ENCODE measurements around the gene PARP9. TPM values are rescaled to one million over a fixed set of nuclear protein-coding genes. Genes with fewer than 3 reads are reported as not detected.

Gene PARP9
- total and polyA plus RNA-seq, 2 of the 13 experiments (the other 11 are each of a cell fraction or from before 2014, with no cell fraction given) = 6.5 to 10.6 TPM

- BruUV-seq (replicated peaks) = no TSS peak
Measured at GRCh38 chr3:122516846-122517360, 47.2 kb downstream of the PARP9 start.

More at GRCh38 chr3:122516846-122517360, 47.2 kb downstream of the PARP9 start:
- Histone ChIP-seq H3K36me3 (replicated peaks in 1 of 2; ENCODE audit: control insufficient read depth in 1 of 2, insufficient read depth in 2 of 2, low read length in 2 of 2) (no peaks in the 10 kb centered on the region), H3K27ac (ENCODE audit: extremely low read length, insufficient read depth, low read length) (no peak overlapping the region), H3K9me3 (ENCODE audit: low read length) (no peaks in the 10 kb centered on the region), H3K27me3 (ENCODE audit: control insufficient read depth in 1 of 2, insufficient read depth in 2 of 2, low read length in 2 of 2) (no peaks in the 10 kb centered on the region; a peak in 1 of 5 replicates), H3K4me3 (replicated peaks in 1 of 3; ENCODE audit: insufficient read depth in 1 of 3, low read depth in 2 of 3, low read length in 3 of 3) (no peak overlapping the region), H3K4me1 (ENCODE audit: insufficient read depth, low read length) (peaks cover 46% of the 10 kb centered on the region), H2AFZ (ENCODE audit: low read length) (no peak overlapping the region), H3K4me2 (ENCODE audit: low read depth, low read length) (no peak overlapping the region), H4K20me1 (ENCODE audit: insufficient read depth, low read length) (peaks cover 17% of the 10 kb centered on the region), H3K79me2 (ENCODE audit: insufficient read depth, low read length) (peaks cover 21% of the 10 kb centered on the region), H3K9ac (ENCODE audit: insufficient read depth, low read depth, low read length) (no peak overlapping the region)
- ChIA-PET CTCF (ENCODE audit: low intra/inter-chr PET ratio, low total read pairs) (no interaction called here), POLR2A (no interaction called here)
- FAIRE-seq (no peak), DNase-seq (ENCODE audit: low spot score) (no peak), ATAC-seq (no peak)
- WGBS (ENCODE audit: low lambda C conversion rate) = 87% methylated on average over 6 of the region's 6 CpGs
- no peak for TF ChIP-seq THAP11 (CRISPR knock-in tag; IDR thresholded peaks at IDR 0.05)
- no peak for TF ChIP-seq CHCHD3 (CRISPR knock-in tag; IDR thresholded peaks at IDR 0.05)
- no peak for TF ChIP-seq DNMT3B (CRISPR knock-in tag; conservative IDR thresholded peaks at IDR 0.05)
- no peak for TF ChIP-seq ZNF770 (CRISPR knock-in tag; IDR thresholded peaks at IDR 0.05)
- TF ChIP-seq SMAD1 (CRISPR knock-in tag; IDR thresholded peaks at IDR 0.05; ENCODE audit: borderline replicate concordance, low read depth) = no peak
- no peak for TF ChIP-seq FOXO1 (CRISPR knock-in tag; IDR thresholded peaks at IDR 0.05)
- no peak for TF ChIP-seq BRCA1 (CRISPR knock-in tag; IDR thresholded peaks at IDR 0.05)
- no peak for TF ChIP-seq ZNF577 (CRISPR knock-in tag; IDR thresholded peaks at IDR 0.05; ENCODE audit: borderline replicate concordance, low read depth)
- TF ChIP-seq SMAD3 (CRISPR knock-in tag; IDR thresholded peaks at IDR 0.05) = no peak
- no peak for TF ChIP-seq PRDM10 (CRISPR knock-in tag; IDR thresholded peaks at IDR 0.05; ENCODE audit: low read depth)
- no peak for TF ChIP-seq FOXA1 (IDR thresholded peaks at IDR 0.05)
- TF ChIP-seq FOXA1 (CRISPR knock-in tag; IDR thresholded peaks at IDR 0.05) = no peak
- no peak for TF ChIP-seq PAX8 (CRISPR knock-in tag; IDR thresholded peaks at IDR 0.05; ENCODE audit: borderline replicate concordance)
- TF ChIP-seq ZNF549 (CRISPR knock-in tag; IDR thresholded peaks at IDR 0.05) = no peak
- TF ChIP-seq LBX2 (CRISPR knock-in tag; IDR thresholded peaks at IDR 0.05; ENCODE audit: borderline replicate concordance) = no peak
- no peak for TF ChIP-seq PRPF4 (IDR thresholded peaks at IDR 0.05; ENCODE audit: low read depth, low read length, poor library complexity, severe bottlenecking)
- no peak for TF ChIP-seq MAFF (IDR thresholded peaks at IDR 0.05; ENCODE audit: low read depth, low read length)
- no peak for TF ChIP-seq ZNF512B (CRISPR knock-in tag; IDR thresholded peaks at IDR 0.05; ENCODE audit: borderline replicate concordance)
- intact Hi-C loops (cut with micrococcal nuclease; ENCODE audit: unreplicated experiment) = no loop called here
- in situ Hi-C loops (cut with HindIII; ENCODE audit: extremely low pct_ligation_motif_present, low pct_unique_long_range_greater_than_20kb) = no loop called here
